K562 (cell line): ENCODE results near the gene CLEC4F. TPM values are rescaled to one million over a fixed set of nuclear protein-coding genes. Genes with fewer than 3 reads are reported as not detected.

Source experiments
- ATAC-seq: fragments of 200-7000 bp; cut with Tn5 transposase; 3 replicates; pipeline ENCODE4 v1.9.1; 2020; ENCODE audit warnings: moderate library complexity
- BruUV-seq: library from RNA; stranded (reverse); fragments of 400-500 nt; replicated peaks from 2 replicates; lab custom pipeline; 2021; lab: Mats Ljungman, UMichigan
- CTCF ChIA-PET: fragments of 300-600 bp; formaldehyde crosslinking; extraction: SDS; loops from one replicate; lab custom pipeline; 2021; ENCODE audit warnings: low intra/inter-chr PET ratio; lab: Yijun Ruan, JAX
- POLR2A ChIA-PET: fragments of 300-600, 350-650 bp; sonication (Branson Sonifier 250); formaldehyde crosslinking; extraction: SDS; loops from one replicate; lab custom pipeline; 2021; ENCODE audit warnings: antibody characterized with exemption, inconsistent platforms; lab: Yijun Ruan, JAX
- DNase-seq, 4 experiments: peaks; one replicate each; pipeline versions ENCODE4 v3.0.0 to v3.0.0-alpha.2; 2011 to 2018; ENCODE audit warnings: low spot score in 3 of 4, mixed read lengths in 3 of 4; ENCODE audit errors: extremely low read depth in 1 of 4
- FAIRE-seq: peaks from 2 replicates; lab custom pipeline; 2011; peaks lifted over from hg19 to GRCh38; lab: Jason Lieb, UNC
- H2AFZ ChIP-seq: 2 replicates; pipeline ENCODE4 v1.6.0; 2011; ENCODE audit warnings: low read depth, low read length, control low read depth, inconsistent platforms
- H3K27ac ChIP-seq: fragments of 200-600 bp; 3 replicates; pipeline ENCODE4 v1.8.0; 2011; ENCODE audit warnings: low read depth, mild to moderate bottlenecking, control low read depth, inconsistent platforms, low read length, moderate library complexity, mixed read lengths; ENCODE audit errors: extremely low read depth
- H3K27me3 ChIP-seq, 2 experiments: fragments of 300-600 bp in 1 of 2; 2 replicates in 1 of 2; 3 replicates in 1 of 2; pipeline versions ENCODE4 v1.6.0 to v1.8.0; 2011; ENCODE audit warnings: inconsistent platforms in 2 of 2, low read length in 2 of 2, mild to moderate bottlenecking in 1 of 2, mixed read lengths in 1 of 2, moderate library complexity in 1 of 2; ENCODE audit not compliant: control insufficient read depth in 2 of 2, insufficient read depth in 2 of 2
- H3K36me3 ChIP-seq: fragments of 300-600 bp; 3 replicates; pipeline ENCODE4 v1.8.0; 2011; ENCODE audit warnings: mild to moderate bottlenecking, low read length, inconsistent platforms; ENCODE audit not compliant: control insufficient read depth, insufficient read depth
- H3K4me1 ChIP-seq, 2 experiments: fragments of 200-600 bp in 1 of 2; replicated peaks in 1 of 2; 2 replicates in 1 of 2; 3 replicates in 1 of 2; pipeline versions ENCODE4 v1.5.1 to v1.8.0; 2011; ENCODE audit warnings: inconsistent platforms in 2 of 2, low read length in 2 of 2, mild to moderate bottlenecking in 1 of 2, mixed read lengths in 1 of 2, moderate library complexity in 1 of 2; ENCODE audit not compliant: control insufficient read depth in 2 of 2, insufficient read depth in 2 of 2
- H3K4me2 ChIP-seq: 2 replicates; pipeline ENCODE4 v1.6.1; 2011; ENCODE audit warnings: low read length, control low read depth, inconsistent platforms, mixed read lengths; ENCODE audit not compliant: insufficient read depth
- H3K4me3 ChIP-seq: fragments of 200-600 bp; sonication (generic), shearing (Covaris generic); 2 replicates; pipeline ENCODE4 v1.5.1; 2016; ENCODE audit warnings: control low read depth, inconsistent platforms
- H3K79me2 ChIP-seq: fragments of 200-600 bp; 3 replicates; pipeline ENCODE4 v1.8.0; 2011; ENCODE audit warnings: low read length, inconsistent platforms; ENCODE audit not compliant: control insufficient read depth, insufficient read depth
- H3K9ac ChIP-seq, 2 experiments: 2 replicates each; pipeline versions ENCODE4 v1.6.0 to v1.6.1; 2011; ENCODE audit warnings: low read depth in 2 of 2, low read length in 2 of 2, control low read depth in 1 of 2, inconsistent platforms in 1 of 2, mild to moderate bottlenecking in 1 of 2, mixed read lengths in 1 of 2; ENCODE audit not compliant: insufficient read depth in 1 of 2
- H3K9me1 ChIP-seq: one replicate; pipeline ENCODE4 v1.6.0; 2011; ENCODE audit warnings: inconsistent platforms, mild to moderate bottlenecking, low read length, moderate library complexity; ENCODE audit not compliant: control insufficient read depth, insufficient read depth
- H3K9me3 ChIP-seq: replicated peaks from 2 replicates; pipeline ENCODE4 v1.5.1; 2011; ENCODE audit warnings: low read depth, low read length, inconsistent platforms; ENCODE audit not compliant: control insufficient read depth, insufficient read depth
- H4K20me1 ChIP-seq: replicated peaks from 2 replicates; pipeline ENCODE4 v1.6.1; 2011; ENCODE audit warnings: low read length, inconsistent platforms, mixed read lengths; ENCODE audit not compliant: control insufficient read depth, insufficient read depth
- USF2 ChIP-seq: sonication (generic); formaldehyde crosslinking; IDR thresholded peaks from 2 replicates; pipeline ENCODE4 v1.5.0; 2020; ENCODE audit warnings: missing genetic modification reagents
- ZBTB2 ChIP-seq: fragments of 450-650 bp; IDR thresholded peaks from 2 replicates; pipeline ENCODE4 v1.6.1; 2016; ENCODE audit warnings: antibody characterized with exemption
- WGBS: fragments of 100-300 bp; shearing (Covaris generic); methylation state at CpG from one replicate; pipeline ENCODE4 v1.1.6; 2016; ENCODE audit warnings: low coverage, mixed read lengths; ENCODE audit not compliant: insufficient coverage; ENCODE audit errors: missing lambda C conversion rate; 5-methylcytosine and 5-hydroxymethylcytosine counted together
- in situ Hi-C: fragments of 300-500 bp; cut with MboI; formaldehyde crosslinking; loops from 4 replicates; pipeline ENCODE4 v1.15.0; 2018; ENCODE audit warnings: inconsistent platforms, mixed read lengths
- intact Hi-C: fragments of 100-400 bp; cut with micrococcal nuclease; formaldehyde crosslinking; loops from 2 replicates; pipeline ENCODE4 v1.14.2; 2022
- polyA plus RNA-seq, 8 experiments: library from polyadenylated mRNA; depleted of rRNA in 4 of 8; stranded (reverse) in 5 of 8; unstranded in 3 of 8; fragments of >200 nt; fragmentation: Nextera tagmentation in 2 of 8; fragmentation: Illumina TruSeq in 1 of 8; extraction: Ambion mirVana in 2 of 8; extraction: Trizol in 1 of 8; gene quantifications; 2 replicates each; pipeline versions ENCODE4 v1.2.1 to v1.2.3, GENCODE V29; 2011 to 2014; ENCODE audit warnings: inconsistent platforms in 1 of 8, missing spikeins in 1 of 8
- total RNA-seq, 7 experiments: library from RNA; depleted of rRNA in 6 of 7; stranded (reverse); fragments of >200 nt in 6 of 7; fragmentation: Illumina TruSeq in 2 of 7; extraction: Trizol in 2 of 7; gene quantifications; 2 replicates each; pipeline versions ENCODE4 v1.2.1 to v1.2.3, GENCODE V29; 2011 to 2021; ENCODE audit warnings: low replicate concordance in 1 of 7

CLEC4F gene
- total and polyA plus RNA-seq, 9 of the 15 experiments (the other 6 are each of a cell fraction or from before 2014, with no cell fraction given), result not detected

- Histone ChIP-seq H4K20me1 (no peaks in the 10 kb centered on the region), H3K27ac (no peak overlapping the region), H2AFZ (no peak overlapping the region), H3K9ac (no peak overlapping the region), H3K4me1 (no peaks in the 10 kb centered on the region; a peak in 1 of 5 replicates), H3K27me3 (peaks cover 24 to 44% of the 10 kb centered on the region in 2 experiments), H3K9me1 (no peaks in the 10 kb centered on the region), H3K9me3 (no peaks in the 10 kb centered on the region), H3K36me3 (no peaks in the 10 kb centered on the region), H3K4me3 (no peak overlapping the region), H3K79me2 (no peaks in the 10 kb centered on the region), H3K4me2 (no peak overlapping the region)
- 2% methylated on average over 6 of the region's 6 CpGs for WGBS
- FAIRE-seq (no peak), DNase-seq (no peak), ATAC-seq (no peak)
- in situ Hi-C loops, result no loop called here
- BruUV-seq, result no TSS peak
- intact Hi-C loops, result no loop called here
- TF ChIP-seq ZBTB2 (no peak), USF2 (peak; percentile 18; the same call in 1 of the 2 replicates)
- POLR2A ChIA-PET, result interaction anchor here (1.0 kb wide), 1 partner anchor 32 kb away, joined by 4 read pairs; no protein-coding TSS in a partner anchor
- CTCF ChIA-PET, result no interaction called here
These were observed 8.8 kb upstream of the CLEC4F start for GRCh38 chr2:70828914-70829824.
